Measurements from ENCODE around the gene PYDC1. TPM values are rescaled to one million over a fixed set of nuclear protein-coding genes. Genes with fewer than 3 reads are reported as not detected.

The PYDC1 gene
- polyA plus RNA-seq, 1 experiment, result not detected

DNA sequence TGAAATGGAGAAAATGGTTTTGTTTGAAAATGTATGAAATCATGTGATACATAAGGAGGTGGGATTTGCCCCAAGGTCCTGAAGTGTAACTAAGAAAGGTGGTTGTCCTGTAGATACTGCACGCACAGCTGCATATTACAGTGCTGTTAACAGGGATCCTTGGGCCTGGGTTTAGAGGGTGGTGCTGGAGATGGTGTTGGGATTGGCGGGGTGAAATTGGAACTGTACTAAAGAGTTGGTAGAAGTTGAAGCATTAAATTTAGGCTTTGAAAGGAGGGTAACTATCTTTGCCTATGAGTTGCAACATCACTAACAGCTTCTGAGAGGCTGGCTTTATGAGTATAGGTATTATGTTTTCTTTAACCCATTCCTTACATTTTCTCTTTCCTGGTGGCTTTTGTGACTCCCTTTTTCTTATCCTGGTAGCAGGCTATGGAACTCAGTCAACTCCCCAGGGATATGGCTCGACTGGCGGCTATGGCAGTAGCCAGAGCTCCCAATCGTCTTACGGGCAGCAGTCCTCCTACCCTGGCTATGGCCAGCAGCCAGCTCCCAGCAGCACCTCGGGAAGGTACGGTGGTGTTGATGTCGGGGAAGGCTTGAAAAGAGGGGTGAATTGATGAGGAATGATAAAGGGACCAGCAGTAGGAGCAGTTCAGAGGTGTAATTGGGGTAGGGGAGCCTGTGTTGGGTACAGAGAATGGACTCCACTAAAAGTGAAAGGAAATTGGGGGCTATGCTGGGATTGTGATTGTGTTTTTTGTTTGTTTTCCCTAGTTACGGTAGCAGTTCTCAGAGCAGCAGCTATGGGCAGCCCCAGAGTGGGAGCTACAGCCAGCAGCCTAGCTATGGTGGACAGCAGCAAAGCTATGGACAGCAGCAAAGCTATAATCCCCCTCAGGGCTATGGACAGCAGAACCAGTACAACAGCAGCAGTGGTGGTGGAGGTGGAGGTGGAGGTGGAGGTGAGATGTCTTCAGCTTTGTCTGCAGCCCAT is 33.2 kb downstream of the PYDC1 start:
- ChIA-PET POLR2A (interaction anchor here (0.7 to 1.6 kb wide), 7 partner anchors 12 to 304 kb away, joined by 3 to 9 read pairs (median 5); partner anchors contain the start of gene KAT8), CTCF (interaction anchor here (0.6 to 1.7 kb wide), 3 partner anchors 42 to 268 kb away, joined by 3 to 10 read pairs (median 4); partner anchors contain the start of gene HSD3B7)
- Histone ChIP-seq H3K9me3 (ENCODE audit: control insufficient read depth, insufficient read depth, low read length) (no peaks in the 10 kb centered on the region; the same call in 1 of the 2 replicates), H3K4me3 (ENCODE audit: low read depth, low read length) (peak overlapping the region; percentile 29; the same call in 1 of the 2 replicates), H3K27ac (ENCODE audit: low read depth, low read length) (no peak overlapping the region), H3K27me3 (ENCODE audit: control insufficient read depth, insufficient read depth, low read length) (no peaks in the 10 kb centered on the region)
- TF ChIP-seq, protein P1, sequence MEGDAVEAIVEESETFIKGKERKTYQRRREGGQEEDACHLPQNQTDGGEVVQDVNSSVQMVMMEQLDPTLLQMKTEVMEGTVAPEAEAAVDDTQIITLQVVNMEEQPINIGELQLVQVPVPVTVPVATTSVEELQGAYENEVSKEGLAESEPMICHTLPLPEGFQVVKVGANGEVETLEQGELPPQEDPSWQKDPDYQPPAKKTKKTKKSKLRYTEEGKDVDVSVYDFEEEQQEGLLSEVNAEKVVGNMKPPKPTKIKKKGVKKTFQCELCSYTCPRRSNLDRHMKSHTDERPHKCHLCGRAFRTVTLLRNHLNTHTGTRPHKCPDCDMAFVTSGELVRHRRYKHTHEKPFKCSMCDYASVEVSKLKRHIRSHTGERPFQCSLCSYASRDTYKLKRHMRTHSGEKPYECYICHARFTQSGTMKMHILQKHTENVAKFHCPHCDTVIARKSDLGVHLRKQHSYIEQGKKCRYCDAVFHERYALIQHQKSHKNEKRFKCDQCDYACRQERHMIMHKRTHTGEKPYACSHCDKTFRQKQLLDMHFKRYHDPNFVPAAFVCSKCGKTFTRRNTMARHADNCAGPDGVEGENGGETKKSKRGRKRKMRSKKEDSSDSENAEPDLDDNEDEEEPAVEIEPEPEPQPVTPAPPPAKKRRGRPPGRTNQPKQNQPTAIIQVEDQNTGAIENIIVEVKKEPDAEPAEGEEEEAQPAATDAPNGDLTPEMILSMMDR (IDR thresholded peaks at IDR 0.05; ENCODE audit: low read depth, low read length), result no peak
- no peak for DNase-seq (ENCODE audit: low read depth, low spot score)

DNA sequence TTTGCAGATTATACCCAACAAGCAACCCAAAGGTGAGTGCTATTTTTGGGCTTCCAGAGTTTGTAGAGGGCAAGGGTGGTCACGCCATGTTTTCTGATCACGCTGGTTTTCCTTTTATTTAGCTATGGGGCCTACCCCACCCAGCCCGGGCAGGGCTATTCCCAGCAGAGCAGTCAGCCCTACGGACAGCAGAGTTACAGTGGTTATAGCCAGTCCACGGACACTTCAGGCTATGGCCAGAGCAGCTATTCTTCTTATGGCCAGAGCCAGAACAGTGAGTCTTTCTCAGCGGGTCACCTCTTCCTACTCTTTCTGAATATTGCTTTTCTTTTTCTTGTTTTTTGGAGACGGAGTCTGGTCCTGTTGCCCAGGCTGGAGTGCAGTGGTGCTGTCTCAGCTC is 34.5 kb downstream of the PYDC1 start:
- Histone ChIP-seq H3K4me3 (ENCODE audit: low read depth, low read length) (peak overlapping the region; percentile 95), H3K27ac (ENCODE audit: low read depth, low read length) (no peak overlapping the region), H3K27me3 (ENCODE audit: control insufficient read depth, insufficient read depth, low read length) (no peaks in the 10 kb centered on the region), H3K9me3 (ENCODE audit: control insufficient read depth, insufficient read depth, low read length) (no peaks in the 10 kb centered on the region; the same call in 1 of the 2 replicates)
- ChIA-PET CTCF (interaction anchor here (1.1 to 1.7 kb wide), 3 partner anchors 22 to 229 kb away, joined by 3 to 10 read pairs (median 3); no protein-coding TSS in a partner anchor), POLR2A (interaction anchor here (1.0 kb wide), 1 partner anchor 10 kb away, joined by 5 read pairs; no protein-coding TSS in a partner anchor)
- no peak for DNase-seq (ENCODE audit: low read depth, low spot score)
- TF ChIP-seq, protein P1 (IDR thresholded peaks at IDR 0.05; ENCODE audit: low read depth, low read length), result no peak

- peak overlapping the region; percentile 91 for H3K27ac ChIP-seq (ENCODE audit: low read depth, low read length)
- no peak for DNase-seq (ENCODE audit: low read depth, low spot score)
Measured at GRCh38 chr16:31181102-31181830, 35.7 kb downstream of the PYDC1 start.

GRCh38 chr16:31179747-31180459 is 37.0 kb downstream of the PYDC1 start, which contains the start of gene FUS:
TSS of gene FUS (plus strand) at chr16:31180139. CDS start at chr16:31180215, 76 bp downstream.
- DNase-seq (ENCODE audit: low read depth, low spot score), result peak; percentile 85
- Histone ChIP-seq H3K4me3 (ENCODE audit: low read depth, low read length) (peak within 1 kb of the TSS; percentile 95), H3K9me3 (ENCODE audit: control insufficient read depth, insufficient read depth, low read length) (no peaks in the 10 kb centered on the region; the same call in 1 of the 2 replicates), H3K27me3 (ENCODE audit: control insufficient read depth, insufficient read depth, low read length) (no peaks in the 10 kb centered on the region), H3K27ac (ENCODE audit: low read depth, low read length) (peak within 1 kb of the TSS; percentile 91)
- ChIA-PET CTCF (interaction anchor here (1.7 kb wide), 1 partner anchor 38 kb away, joined by 7 read pairs; no protein-coding TSS in a partner anchor), POLR2A (interaction anchor here (0.5 to 2.7 kb wide), 48 partner anchors 8 to 694 kb away, joined by 3 to 75 read pairs (median 6); partner anchors contain the start of genes ARMC5, HSD3B7, KAT8 and PYCARD)
- TF ChIP-seq, protein P1 (IDR thresholded peaks at IDR 0.05; ENCODE audit: low read depth, low read length), result no peak

More at GRCh38 chr16:31181102-31181830, 35.7 kb downstream of the PYDC1 start:
- TF ChIP-seq, protein P1 (IDR thresholded peaks at IDR 0.05; ENCODE audit: low read depth, low read length), result no peak
- no peaks in the 10 kb centered on the region; the same call in 1 of the 2 replicates for H3K9me3 ChIP-seq (ENCODE audit: control insufficient read depth, insufficient read depth, low read length)
- H3K27me3 ChIP-seq (ENCODE audit: control insufficient read depth, insufficient read depth, low read length), result no peaks in the 10 kb centered on the region
- ChIA-PET CTCF (no interaction called here), POLR2A (interaction anchor here (0.5 to 2.7 kb wide), 21 partner anchors 8 to 296 kb away, joined by 3 to 75 read pairs (median 11); partner anchors contain the start of genes ARMC5, HSD3B7, KAT8 and PYCARD)
- peak overlapping the region; percentile 95 for H3K4me3 ChIP-seq (ENCODE audit: low read depth, low read length)
